ENCODE data around the gene SLC34A1.

GRCh38 chr5:177370488-177371119, 13.6 kb upstream of the SLC34A1 start:
- TF ChIP-seq CTCF (conservative IDR thresholded peaks at IDR 0.05; ENCODE audit: low read depth, low read length): peak; percentile 58
- TF ChIP-seq EZH2 (IDR thresholded peaks at IDR 0.05; ENCODE audit: borderline replicate concordance, low read depth, low read length, poor library complexity, severe bottlenecking): no peak

Measured in A673 (cell line).